Hippocampal formation (tissue), 2 donors: ENCODE results near the gene NBPF1.
"Not testable (repeated sequence)": the region's sequence is repeated elsewhere in the genome, so short reads cannot be mapped to it uniquely, and the experiment has no call there.

Experiments used
- DNase-seq, 2 donors: peaks; one replicate each; lab custom pipeline; 2025; lab: John Stamatoyannopoulos, UW

The NBPF1 gene

GRCh38 chr1:16613185-16614147 lies at the start of gene NBPF1:
TSS of gene NBPF1 (minus strand) at chr1:16613564.
- DNase-seq, result peak; percentile 98 to 100

DNA sequence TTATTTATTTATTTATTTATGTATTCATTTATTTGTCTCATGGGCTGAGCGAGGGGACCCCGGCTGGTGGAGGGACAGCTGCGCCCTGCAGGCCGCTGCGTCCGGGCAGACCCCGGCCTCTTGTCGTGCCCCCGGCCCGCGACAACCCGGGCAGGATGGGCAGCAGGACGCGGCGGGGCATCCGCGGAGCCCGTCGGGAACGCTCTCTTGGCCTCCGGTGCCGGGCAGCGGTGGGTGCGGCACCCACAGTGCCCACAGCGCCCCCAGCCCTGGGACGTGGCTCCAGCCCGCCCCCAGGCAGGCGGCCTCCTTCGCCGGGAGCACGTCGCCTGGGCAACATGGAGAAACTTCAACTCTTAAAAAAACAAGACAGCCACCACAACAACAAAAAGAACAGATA lies 44.9 kb upstream of the NBPF1 start:
- not testable (repeated sequence) for DNase-seq

DNA sequence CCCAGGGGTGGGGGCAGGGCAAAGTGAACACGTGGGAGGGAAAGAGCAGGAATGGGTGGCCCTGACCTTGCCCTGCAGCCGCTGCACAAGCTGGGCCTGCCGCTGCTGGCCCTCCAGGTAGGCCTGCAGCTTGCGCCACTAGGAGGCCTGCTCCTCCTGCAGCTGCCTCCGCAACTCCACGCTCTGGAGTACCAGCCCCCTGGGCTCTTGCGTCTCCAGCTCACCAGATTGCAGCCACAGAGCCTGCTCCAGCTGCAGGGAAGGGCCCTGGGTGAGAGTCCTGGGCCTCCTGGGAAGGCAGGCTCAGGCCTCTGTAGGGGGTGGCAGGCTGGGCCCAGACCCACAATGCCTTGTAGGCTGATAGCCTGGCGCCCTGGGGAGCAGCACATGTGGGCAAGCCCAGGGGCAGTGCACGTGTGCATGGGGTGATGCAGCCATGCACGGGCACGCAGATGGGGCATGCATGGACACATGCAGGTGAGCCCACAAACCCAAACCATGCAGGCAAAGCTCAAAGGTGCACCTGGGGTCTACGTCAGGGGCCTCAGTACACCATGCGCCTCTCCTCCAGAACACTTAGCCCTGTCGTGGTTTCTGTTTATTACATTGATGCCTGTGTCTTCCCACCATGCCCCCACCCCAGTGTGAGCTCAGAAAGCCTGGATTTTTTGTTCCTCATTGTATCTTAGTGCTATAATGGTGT lies 43.8 kb upstream of the NBPF1 start:
- not testable (repeated sequence) for DNase-seq

GRCh38 chr1:16656574-16656973 lies 43.2 kb upstream of the NBPF1 start:
- DNase-seq, result not testable (repeated sequence)

DNA sequence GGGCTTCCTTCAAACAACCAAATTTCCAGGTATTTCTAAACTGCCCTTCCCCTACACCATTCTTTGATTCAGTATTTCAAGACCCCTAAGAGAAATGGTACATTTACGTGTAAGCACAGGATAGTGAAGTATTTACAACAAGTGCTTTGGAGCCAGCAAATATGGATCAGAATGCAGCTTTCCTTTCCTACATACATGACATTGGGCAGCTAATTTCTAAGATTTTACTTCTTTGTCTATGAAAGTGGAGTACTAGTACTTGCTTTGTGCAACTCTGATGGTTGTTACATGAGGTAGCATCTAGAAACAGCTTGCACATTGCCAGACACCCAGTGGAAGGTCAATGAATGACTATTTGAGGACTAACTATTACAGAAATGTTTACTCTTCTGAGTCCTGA lies 38.2 kb upstream of the NBPF1 start:
- DNase-seq, result not testable (repeated sequence)

DNA sequence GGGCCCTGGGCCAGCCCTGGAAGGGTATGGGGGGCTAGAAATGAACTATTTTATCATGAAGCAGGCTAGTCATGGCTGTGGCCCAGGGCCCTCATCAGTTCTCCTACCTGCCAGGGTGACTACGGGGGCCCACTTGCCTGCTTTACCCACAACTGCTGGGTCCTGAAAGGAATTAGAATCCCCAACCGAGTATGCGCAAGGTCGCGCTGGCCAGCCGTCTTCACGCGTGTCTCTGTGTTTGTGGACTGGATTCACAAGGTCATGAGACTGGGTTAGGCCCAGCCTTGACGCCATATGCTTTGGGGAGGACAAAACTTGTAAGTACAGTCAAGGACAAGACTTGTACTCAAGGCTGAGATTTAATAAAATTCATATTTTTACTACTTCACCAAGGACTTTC lies 36.6 kb upstream of the NBPF1 start:
- DNase-seq, result not testable (repeated sequence)

GRCh38 chr1:16649390-16649789 lies 36.0 kb upstream of the NBPF1 start:
- not testable (repeated sequence) for DNase-seq

DNA sequence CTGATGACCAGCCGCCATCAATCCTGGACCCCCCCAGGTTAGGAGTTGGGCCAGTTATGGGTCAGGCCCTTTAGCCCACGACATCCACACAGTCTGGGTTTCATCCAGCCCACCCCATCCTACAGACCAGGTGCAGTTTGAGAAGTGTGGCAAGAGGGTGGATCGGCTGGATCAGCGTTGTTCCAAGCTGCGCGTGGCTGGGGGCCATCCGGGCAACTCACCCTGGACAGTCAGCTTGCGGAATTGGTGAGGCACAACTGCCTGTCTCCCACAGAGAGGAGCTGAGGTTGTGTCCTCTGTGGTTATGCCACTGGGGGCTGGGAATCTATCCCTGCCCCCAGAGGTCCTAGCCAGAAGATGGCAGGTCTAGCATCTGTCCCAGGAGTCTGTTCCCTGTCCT lies 35.4 kb upstream of the NBPF1 start:
- DNase-seq, result not testable (repeated sequence)

DNA sequence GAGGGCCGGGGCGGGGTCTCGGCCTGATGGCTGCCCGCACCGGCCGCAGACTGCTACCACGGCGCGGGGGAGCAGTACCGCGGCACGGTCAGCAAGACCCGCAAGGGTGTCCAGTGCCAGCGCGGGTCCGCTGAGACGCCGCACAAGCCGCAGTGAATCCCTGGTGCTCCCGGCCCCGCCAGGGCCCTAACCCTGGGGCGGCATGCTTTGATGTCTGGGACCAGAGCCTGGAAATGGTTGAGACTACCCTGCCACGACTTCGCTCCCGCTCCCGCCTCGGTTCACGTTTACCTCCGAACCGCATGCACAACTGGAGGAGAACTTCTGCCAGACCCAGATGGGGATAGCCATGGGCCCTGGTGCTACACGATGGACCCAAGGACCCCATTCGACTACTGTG lies 34.9 kb upstream of the NBPF1 start:
- not testable (repeated sequence) for DNase-seq

GRCh38 chr1:16647179-16648176 lies 34.1 kb upstream of the NBPF1 start:
- DNase-seq, result not testable (repeated sequence)

GRCh38 chr1:16646716-16647115 lies 33.4 kb upstream of the NBPF1 start:
- DNase-seq, result not testable (repeated sequence)

DNA sequence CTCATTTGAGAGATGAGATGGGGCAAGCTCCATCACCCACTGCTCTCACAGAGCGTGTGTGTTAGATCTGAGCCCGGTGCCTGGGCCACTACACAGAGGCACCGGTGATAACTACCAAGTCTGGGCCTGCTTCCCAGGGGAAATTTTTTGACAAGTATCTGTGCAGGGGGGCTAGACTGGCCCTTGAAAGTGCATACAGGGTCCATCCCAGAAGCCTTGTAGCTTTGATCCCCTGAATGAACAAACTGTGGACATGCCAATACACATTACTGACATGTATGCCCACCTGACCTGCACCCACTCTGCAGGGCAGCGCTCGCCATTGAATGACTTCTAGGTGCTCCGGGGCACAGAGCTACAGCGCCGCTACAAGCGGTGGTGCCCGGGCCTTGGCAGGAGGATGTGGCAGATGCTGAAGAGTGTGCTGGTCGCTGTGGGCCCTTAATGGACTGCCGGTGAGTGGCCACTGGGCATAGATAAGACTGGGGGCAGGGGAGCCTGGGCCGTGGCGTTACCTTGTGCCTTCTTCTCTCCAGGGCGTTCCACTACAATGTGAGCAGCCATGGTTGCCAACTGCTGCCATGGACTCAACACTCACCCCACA lies 32.8 kb upstream of the NBPF1 start:
- DNase-seq, result not testable (repeated sequence)

- not testable (repeated sequence) for DNase-seq
Measured at GRCh38 chr1:16645271-16646060, 32.1 kb upstream of the NBPF1 start.

DNA sequence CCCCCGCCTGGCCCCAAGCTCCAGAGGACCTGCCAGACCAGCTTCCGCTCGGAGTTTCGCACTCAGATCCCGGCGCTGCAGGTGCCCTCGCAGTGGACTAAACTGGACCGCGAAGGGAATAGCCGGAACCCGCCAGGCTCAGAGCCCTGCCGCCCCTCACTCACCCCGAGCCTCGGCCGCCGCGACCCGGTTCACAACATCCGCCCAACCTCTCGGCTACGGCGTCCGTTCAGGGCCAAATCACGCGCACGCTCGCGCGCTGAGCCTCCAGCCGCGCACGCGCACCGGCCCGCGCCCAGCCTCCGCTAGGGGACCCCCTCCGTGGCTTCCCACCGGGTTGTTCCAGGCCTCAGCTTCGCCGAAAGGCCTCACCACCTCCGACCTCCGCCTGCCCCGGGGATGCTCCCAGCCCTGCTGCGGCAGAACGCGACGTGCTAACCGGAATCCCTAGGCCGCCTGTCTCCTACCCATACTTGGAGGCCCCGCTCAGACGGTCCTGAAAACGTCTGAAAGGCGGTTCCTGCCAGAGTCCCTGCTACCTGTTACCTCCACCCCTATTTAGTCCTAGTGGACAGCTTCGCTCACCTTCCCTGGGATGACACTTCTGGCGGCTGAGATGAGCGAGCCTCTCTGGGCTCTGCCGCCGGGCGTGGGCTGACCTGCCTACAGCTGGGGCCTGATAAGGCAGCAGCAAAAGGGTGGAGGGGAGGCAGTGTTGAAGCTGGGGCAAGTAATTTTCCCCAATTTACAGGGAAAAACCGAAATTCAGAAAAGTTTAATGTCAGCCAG lies 31.3 kb upstream of the NBPF1 start:
- DNase-seq, result peak; percentile 90 to 98

DNA sequence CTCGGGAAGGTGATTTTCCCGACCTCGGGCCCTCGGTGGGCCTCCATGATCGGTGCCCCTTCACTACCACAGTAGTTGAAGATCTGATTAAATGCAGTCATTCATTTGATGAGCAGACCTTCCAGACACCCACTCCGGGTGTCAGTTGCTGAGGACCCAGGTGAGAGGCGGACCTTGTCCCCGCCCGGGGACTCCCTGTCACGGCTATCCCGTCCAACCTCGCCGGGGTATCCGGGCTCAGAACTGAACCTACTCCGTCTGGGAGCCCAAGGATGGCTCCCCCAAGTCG lies 30.8 kb upstream of the NBPF1 start:
- no peak for DNase-seq

GRCh38 chr1:16643476-16644192 lies 30.3 kb upstream of the NBPF1 start:
- DNase-seq, result not testable (repeated sequence)

DNA sequence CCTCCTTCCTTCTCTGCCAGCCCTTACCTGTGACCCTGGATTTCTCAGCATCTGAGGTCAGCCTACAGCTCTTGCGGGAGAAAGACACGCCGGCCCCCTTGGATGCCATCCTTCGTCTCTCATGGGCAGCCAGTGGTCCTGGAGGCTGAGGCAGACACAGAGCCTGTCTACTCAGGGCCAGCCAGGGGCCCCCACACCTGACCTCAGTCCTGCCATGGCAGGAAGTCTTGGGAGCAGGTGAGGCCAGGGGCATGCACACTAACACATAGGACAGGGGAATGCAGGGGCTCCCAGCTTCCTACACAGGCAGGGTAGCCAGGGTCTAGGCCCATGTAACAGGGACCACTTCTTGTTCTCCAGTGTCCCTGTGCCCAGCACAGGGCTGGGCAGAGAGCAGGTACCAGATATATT lies 29.6 kb upstream of the NBPF1 start:
- not testable (repeated sequence) for DNase-seq

DNA sequence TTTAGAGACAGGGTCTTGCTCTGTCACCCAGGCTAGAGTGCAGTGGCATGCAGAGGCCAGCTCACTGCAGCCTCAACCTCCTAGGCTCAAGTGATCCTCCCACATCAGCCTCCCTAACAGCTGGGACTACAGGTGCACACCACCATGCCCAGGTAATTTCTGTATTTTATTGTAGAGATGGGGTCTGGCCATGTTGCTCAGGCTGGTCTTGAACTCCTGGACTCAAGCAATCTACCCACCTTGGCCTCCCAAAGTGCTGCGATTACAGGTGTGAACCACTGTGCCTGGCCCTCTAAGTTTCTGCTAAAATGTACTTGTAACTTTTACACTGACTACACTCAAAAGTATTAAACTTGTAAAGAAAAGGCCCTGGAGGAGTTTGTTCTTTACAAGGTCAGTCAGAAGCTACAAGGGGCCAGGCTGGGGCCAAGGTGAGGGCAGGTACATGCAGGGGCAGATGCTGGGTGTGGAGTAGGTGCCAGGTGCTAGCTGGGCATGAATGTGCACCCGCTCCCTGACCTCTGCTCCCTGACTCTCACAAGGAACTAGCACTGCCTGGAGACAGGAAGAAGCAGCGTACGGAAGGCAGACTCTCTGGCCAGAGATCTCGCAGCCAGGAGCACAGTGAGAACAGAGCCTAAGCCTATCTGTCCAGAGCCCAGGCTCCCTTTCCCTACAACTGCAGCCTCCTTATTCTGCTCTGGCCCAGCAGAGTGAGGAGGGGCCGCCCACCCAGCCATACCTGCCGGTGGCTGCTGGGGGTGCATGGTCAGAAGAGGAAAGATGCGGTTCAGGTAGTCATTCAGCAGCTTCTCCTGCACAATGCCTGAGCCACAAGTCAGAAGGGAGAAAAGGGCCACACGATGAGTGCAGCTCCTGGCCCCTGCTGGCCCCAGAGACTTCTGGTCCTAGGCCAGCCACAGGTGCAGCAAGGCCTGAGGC lies 28.9 kb upstream of the NBPF1 start:
- DNase-seq, result not testable (repeated sequence)
